Measurements from ENCODE around the gene LRP8. TPM values are rescaled to one million over a fixed set of nuclear protein-coding genes. Genes with fewer than 3 reads are reported as not detected.

LRP8 gene
- total and polyA plus RNA-seq, 2 of the 4 experiments (the other 2 are of a cell fraction), result 12.0 to 12.1 TPM

GRCh38 chr1:53315456-53316423, 12.1 kb downstream of the LRP8 start (continued):
- no peak for TF ChIP-seq MXI1 (IDR thresholded peaks at IDR 0.05; ENCODE audit: borderline replicate concordance, low read depth, low read length)

GRCh38 chr1:53315046-53315445, 12.8 kb downstream of the LRP8 start:
- Histone ChIP-seq H3K4me1 (ENCODE audit: control insufficient read depth, insufficient read depth, low read length) (peaks cover 4% of the 10 kb centered on the region; the same call in 1 of the 2 replicates), H2AFZ (replicated peaks; ENCODE audit: low read length, poor library complexity) (no peak overlapping the region), H3K27ac (ENCODE audit: insufficient read depth, low read length) (no peak overlapping the region), H4K5ac (ENCODE audit: low read depth, low read length) (no peak overlapping the region), H3K79me1 (ENCODE audit: low read depth in 1 of 2, low read length in 2 of 2) (0 out of 4 replicates have a peak, but pooled peaks cover 3% of the 10 kb centered on the region in 2 experiments), H2BK5ac (ENCODE audit: low read depth, low read length, poor library complexity, severe bottlenecking) (no peak overlapping the region), H4K20me1 (ENCODE audit: insufficient read depth, low read length) (no peaks in the 10 kb centered on the region; the same call in 1 of the 2 replicates), H2BK120ac (ENCODE audit: low read depth, low read length) (no peak overlapping the region), H3K4me3 (ENCODE audit: insufficient read depth, low read depth, low read length) (no peak overlapping the region), H3K14ac (replicated peaks; ENCODE audit: low read depth, low read length) (no peak overlapping the region), H3K36me3 (ENCODE audit: control insufficient read depth, insufficient read depth, low read length) (no peaks in the 10 kb centered on the region), H2AK5ac (ENCODE audit: low read depth, low read length) (no peak overlapping the region), H3K56ac (ENCODE audit: extremely low read depth, insufficient read depth, low read length) (no peak overlapping the region), H3K4me2 (ENCODE audit: low read depth, low read length) (no peak overlapping the region), H3K9me1 (ENCODE audit: insufficient read depth, low read length) (0 out of 2 replicates have a peak, but pooled peaks cover 5% of the 10 kb centered on the region), H3K18ac (ENCODE audit: low read depth, low read length) (no peak overlapping the region), H3K9me3 (ENCODE audit: control insufficient read depth, insufficient read depth, low read length) (no peaks in the 10 kb centered on the region), H3K23ac (ENCODE audit: low read depth, low read length) (no peak overlapping the region), H2BK20ac (ENCODE audit: low read depth, low read length) (no peak overlapping the region), H3K9ac (ENCODE audit: low read depth, low read length) (no peak overlapping the region), H4K8ac (ENCODE audit: low read depth in 2 of 2, low read length in 2 of 2) (no peak overlapping the region), H2AK9ac (replicated peaks; ENCODE audit: low read depth, low read length, poor library complexity) (no peak overlapping the region), H4K91ac (ENCODE audit: insufficient read depth, low read depth, low read length) (no peak overlapping the region), H3K27me3 (ENCODE audit: control insufficient read depth, insufficient read depth, low read length) (no peaks in the 10 kb centered on the region), H3K4ac (ENCODE audit: low read depth, low read length) (no peak overlapping the region), H2BK15ac (ENCODE audit: low read depth, low read length) (no peak overlapping the region)
- intact Hi-C loops (cut with micrococcal nuclease), result no loop called here
- POLR2A ChIA-PET (ENCODE audit: unreplicated experiment), result no interaction called here
- dilution Hi-C loops (cut with HindIII; ENCODE audit: low sequenced_read_pairs, unreplicated experiment), result no loop called here
- TF ChIP-seq RFX5 (IDR thresholded peaks at IDR 0.05; ENCODE audit: low read depth, low read length) (no peak), MAZ (IDR thresholded peaks at IDR 0.05; ENCODE audit: borderline replicate concordance, low read depth, low read length) (no peak), FOS (IDR thresholded peaks at IDR 0.05; ENCODE audit: low read depth, low read length) (no peak), POLR2A (IDR thresholded peaks at IDR 0.05; ENCODE audit: low read depth, low read length) (no peak), BHLHE40 (IDR thresholded peaks at IDR 0.05; ENCODE audit: low read depth, low read length) (no peak)
- CTCF ChIA-PET, result no interaction called here
- no peak for DNase-seq
- no peak for ATAC-seq (ENCODE audit: low read depth)
- in situ Hi-C loops (cut with MboI; ENCODE audit: low sequenced_read_pairs), result no loop called here
- BruUV-seq (replicated peaks), result no TSS peak
- WGBS, 2 experiments (ENCODE audit: extremely low coverage in 2 of 2, insufficient read length in 1 of 2), result no CpG with 5 or more reads among the region's 3 CpGs

Measured in IMR-90 (cell line).